ENCODE results near the gene PLXNA2. TPM values are rescaled to one million over a fixed set of nuclear protein-coding genes. Genes with fewer than 3 reads are reported as not detected.

The PLXNA2 gene
- total RNA-seq, 4 donors from 2014 or later: 17.2 to 29.7 (median 24.6) TPM

DNA sequence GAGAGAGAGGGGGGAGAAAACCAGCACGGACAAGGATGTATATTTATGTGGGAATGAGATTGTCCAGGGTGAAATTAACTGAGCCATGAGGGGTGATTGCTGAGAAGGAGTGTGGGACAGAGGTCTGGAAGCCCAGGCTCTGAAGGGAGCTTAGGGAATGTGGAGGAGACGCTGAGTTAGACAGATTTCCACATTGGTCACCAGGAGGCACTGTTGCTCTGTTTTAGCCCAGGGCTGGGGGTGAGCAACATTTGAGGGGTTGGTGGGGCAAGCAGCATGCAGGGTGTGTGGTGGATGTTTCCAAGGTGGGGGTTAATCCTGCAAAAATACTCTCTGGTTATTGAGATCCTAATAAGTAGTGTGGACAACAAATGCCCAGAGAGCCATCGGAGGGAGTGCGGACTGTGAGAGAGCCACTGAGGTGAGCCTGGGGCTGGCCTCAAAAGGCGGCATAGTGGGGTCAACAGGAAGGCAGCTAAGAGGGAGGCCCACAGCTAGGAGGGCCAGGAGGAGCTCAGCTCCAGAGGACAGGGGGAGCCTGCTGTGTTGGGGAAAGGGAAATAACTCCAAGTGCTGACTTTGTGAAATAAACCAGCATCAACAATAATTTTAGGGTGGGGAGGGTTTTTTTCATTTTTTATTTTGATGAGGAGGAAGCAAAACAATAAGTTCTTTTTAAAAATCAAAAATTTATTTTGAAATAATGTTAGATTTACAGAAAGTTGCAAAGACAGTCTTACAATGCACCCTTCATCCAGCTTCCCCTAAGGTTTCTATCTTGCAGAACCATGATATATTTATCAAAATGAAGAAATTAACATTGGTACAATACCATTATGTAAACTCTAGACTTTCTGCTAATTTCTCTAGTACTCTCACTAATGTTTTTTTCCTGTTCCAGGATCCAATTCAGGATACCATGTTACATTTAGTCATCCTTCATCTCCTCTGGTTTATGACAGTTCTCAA lies 250.4 kb downstream of the PLXNA2 start:
- Histone ChIP-seq H3K4me3 (no peak overlapping the region), H3K36me3 (no peaks in the 10 kb centered on the region)
- WGBS, 2 donors: 80 to 82% methylated on average over 5 of the region's 5 CpGs

DNA sequence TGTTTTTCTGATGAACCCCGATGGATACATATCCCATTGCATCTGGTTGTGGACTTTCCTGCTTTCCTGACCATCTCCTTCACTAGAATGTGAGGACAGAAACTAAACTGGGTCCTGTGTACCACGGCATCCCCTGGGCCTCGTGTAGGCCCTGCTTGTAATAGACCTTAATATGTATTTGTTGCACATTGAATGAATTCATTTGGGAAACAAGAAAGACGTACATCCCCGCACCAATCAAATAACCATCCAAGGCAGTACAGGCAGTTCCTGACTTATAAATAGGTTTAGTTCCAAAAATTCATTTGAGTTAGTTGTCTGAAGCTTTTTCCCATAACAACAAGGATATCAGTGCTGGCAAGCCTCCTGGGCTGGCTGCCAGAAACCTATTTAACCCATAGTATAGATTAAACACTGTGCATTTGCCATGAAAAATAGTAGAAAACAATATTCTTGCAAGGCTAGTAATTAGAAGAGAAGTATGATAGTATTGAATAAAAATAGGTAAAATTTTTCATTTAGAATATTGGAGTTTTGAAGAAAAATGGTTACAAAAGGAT lies 251.4 kb downstream of the PLXNA2 start:
- Histone ChIP-seq H3K27me3 (no peaks in the 10 kb centered on the region), H3K36me3 (no peaks in the 10 kb centered on the region), H3K4me3 (no peak overlapping the region), H3K9me3 (peaks cover 0 to 15% (median 0%) of the 10 kb centered on the region in 4 donors), H3K4me1 (peaks cover 0 to 4% (median 2%) of the 10 kb centered on the region in 4 donors), H3K27ac (no peak overlapping the region)
- WGBS, 2 donors: 76 to 80% methylated on average over 5 of the region's 5 CpGs
- TF ChIP-seq POLR2A (IDR thresholded peaks at IDR 0.05) (no peak), CTCF (IDR thresholded peaks at IDR 0.05) (no peak), EP300 (IDR thresholded peaks at IDR 0.05) (no peak)
- no peak for DNase-seq (ENCODE audit: low spot score in 2 of 2)

More for the DNA sequence above, 250.4 kb downstream of the PLXNA2 start:
- TF ChIP-seq CTCF (IDR thresholded peaks at IDR 0.05): no peak
- no peak for TF ChIP-seq EP300 (IDR thresholded peaks at IDR 0.05)
- TF ChIP-seq POLR2A (IDR thresholded peaks at IDR 0.05): no peak
- no peak for DNase-seq (ENCODE audit: low spot score in 2 of 2)
- Histone ChIP-seq H3K9me3 (peaks cover 0 to 15% (median 0%) of the 10 kb centered on the region in 4 donors), H3K27me3 (no peaks in the 10 kb centered on the region), H3K27ac (no peak overlapping the region), H3K4me1 (peaks cover 0 to 7% (median 2%) of the 10 kb centered on the region in 4 donors)

GRCh38 chr1:207991583-207992026 lies 252.6 kb downstream of the PLXNA2 start:
- TF ChIP-seq POLR2A (IDR thresholded peaks at IDR 0.05) (no peak), EP300 (IDR thresholded peaks at IDR 0.05) (no peak), CTCF (IDR thresholded peaks at IDR 0.05) (no peak)
- DNase-seq (ENCODE audit: low spot score in 2 of 2): no peak
- WGBS, 2 donors: 68 to 70% methylated on average over 5 of the region's 5 CpGs
- Histone ChIP-seq H3K36me3 (no peaks in the 10 kb centered on the region), H3K4me1 (peaks cover 0 to 4% (median 0%) of the 10 kb centered on the region in 4 donors), H3K27ac (no peak overlapping the region), H3K27me3 (no peaks in the 10 kb centered on the region), H3K4me3 (no peak overlapping the region), H3K9me3 (peaks cover 0 to 15% (median 0%) of the 10 kb centered on the region in 4 donors)

- Histone ChIP-seq H3K27ac (no peak overlapping the region), H3K27me3 (no peaks in the 10 kb centered on the region), H3K4me1 (peaks cover 0 to 4% (median 0%) of the 10 kb centered on the region in 4 donors), H3K4me3 (no peak overlapping the region), H3K9me3 (peaks cover 0 to 15% (median 0%) of the 10 kb centered on the region in 4 donors), H3K36me3 (no peaks in the 10 kb centered on the region)
- 82% methylated on average over 16 of the region's 16 CpGs for WGBS, 2 donors
- no peak for DNase-seq (ENCODE audit: low spot score in 2 of 2)
- TF ChIP-seq EP300 (IDR thresholded peaks at IDR 0.05): no peak
- no peak for TF ChIP-seq POLR2A (IDR thresholded peaks at IDR 0.05)
- no peak for TF ChIP-seq CTCF (IDR thresholded peaks at IDR 0.05)
These were observed 253.2 kb downstream of the PLXNA2 start for GRCh38 chr1:207990876-207991582.
